Endothelial cell (in vitro differentiated cells): ENCODE measurements around the gene SLC66A3. TPM values are rescaled to one million over a fixed set of nuclear protein-coding genes. Genes with fewer than 3 reads are reported as not detected.

ENCODE experiments used
- DNase-seq: peaks from one replicate; pipeline ENCODE4 v3.0.0; 2021; ENCODE audit warnings: low spot score
- H3K27ac Mint-ChIP-seq: one replicate; pipeline ENCODE4 v1.8.0; 2021; ENCODE audit warnings: mixed read lengths, inconsistent platforms; ENCODE audit not compliant: unreplicated experiment
- H3K27me3 Mint-ChIP-seq: one replicate; pipeline ENCODE4 v1.8.0; 2021; ENCODE audit warnings: mild to moderate bottlenecking, moderate library complexity, mixed read lengths, inconsistent platforms; ENCODE audit not compliant: unreplicated experiment
- H3K36me3 Mint-ChIP-seq: one replicate; pipeline ENCODE4 v1.8.0; 2021; ENCODE audit warnings: mild to moderate bottlenecking, low read depth, mixed read lengths, inconsistent platforms; ENCODE audit not compliant: unreplicated experiment
- H3K4me1 Mint-ChIP-seq: one replicate; pipeline ENCODE4 v1.8.0; 2021; ENCODE audit warnings: mild to moderate bottlenecking, mixed read lengths, inconsistent platforms; ENCODE audit not compliant: unreplicated experiment
- H3K4me3 Mint-ChIP-seq: one replicate; pipeline ENCODE4 v1.8.0; 2021; ENCODE audit warnings: mild to moderate bottlenecking, mixed read lengths, inconsistent platforms; ENCODE audit not compliant: unreplicated experiment
- H3K9me3 Mint-ChIP-seq: one replicate; pipeline ENCODE4 v1.8.0; 2021; ENCODE audit warnings: mixed read lengths, inconsistent platforms; ENCODE audit not compliant: unreplicated experiment
- CTCF ChIP-seq: fragments of 200-600 bp; sonication (generic); IDR thresholded peaks from one replicate; pipeline ENCODE4 v1.5.0; 2021; ENCODE audit warnings: antibody characterized with exemption; ENCODE audit not compliant: unreplicated experiment
- total RNA-seq: library from RNA; stranded (reverse); fragmentation: NEBNext Ultra II Directional; extraction: Animal tissue kit (Norgen Biotek cat#: 25700); gene quantifications from one replicate; pipeline ENCODE4 v1.2.1, GENCODE V29; 2021; ENCODE audit not compliant: unreplicated experiment

Gene SLC66A3
- total RNA-seq, 1 donor from 2014 or later = 12.1 TPM

GRCh38 chr2:11227595-11227994, 72.3 kb downstream of the SLC66A3 start:
- H3K27ac Mint-ChIP-seq = no peak overlapping the region
- no peaks in the 10 kb centered on the region for H3K9me3 Mint-ChIP-seq
- H3K27me3 Mint-ChIP-seq = no peaks in the 10 kb centered on the region
- no peak for TF ChIP-seq CTCF
- peaks cover 32% of the 10 kb centered on the region for H3K4me1 Mint-ChIP-seq
- no peak overlapping the region for H3K4me3 Mint-ChIP-seq
- no peak for DNase-seq
- H3K36me3 Mint-ChIP-seq = peaks cover 4% of the 10 kb centered on the region

Other genes starting within 250 kb of the SLC66A3 start
- gene KCNF1, start 243.5 kb upstream of the SLC66A3 start, total RNA-seq = 8.4 TPM
- gene ROCK2, start 189.2 kb downstream of the SLC66A3 start, total RNA-seq = 52.8 TPM